HG03520 (cell line): ENCODE results near the gene RFX1.
A peak's percentile ranks its signal among the peaks of the same experiment; 100 is the strongest.
"Not testable (repeated sequence)": the region's sequence is repeated elsewhere in the genome, so short reads cannot be mapped to it uniquely, and the experiment has no call there.

Experiments
- ATAC-seq: cut with Tn5 transposase; IDR thresholded peaks from one replicate; pipeline ENCODE4 v1.9.1; 2021; ENCODE audit warnings: mild to moderate bottlenecking, moderate library complexity; ENCODE audit not compliant: unreplicated experiment

Gene RFX1

DNA sequence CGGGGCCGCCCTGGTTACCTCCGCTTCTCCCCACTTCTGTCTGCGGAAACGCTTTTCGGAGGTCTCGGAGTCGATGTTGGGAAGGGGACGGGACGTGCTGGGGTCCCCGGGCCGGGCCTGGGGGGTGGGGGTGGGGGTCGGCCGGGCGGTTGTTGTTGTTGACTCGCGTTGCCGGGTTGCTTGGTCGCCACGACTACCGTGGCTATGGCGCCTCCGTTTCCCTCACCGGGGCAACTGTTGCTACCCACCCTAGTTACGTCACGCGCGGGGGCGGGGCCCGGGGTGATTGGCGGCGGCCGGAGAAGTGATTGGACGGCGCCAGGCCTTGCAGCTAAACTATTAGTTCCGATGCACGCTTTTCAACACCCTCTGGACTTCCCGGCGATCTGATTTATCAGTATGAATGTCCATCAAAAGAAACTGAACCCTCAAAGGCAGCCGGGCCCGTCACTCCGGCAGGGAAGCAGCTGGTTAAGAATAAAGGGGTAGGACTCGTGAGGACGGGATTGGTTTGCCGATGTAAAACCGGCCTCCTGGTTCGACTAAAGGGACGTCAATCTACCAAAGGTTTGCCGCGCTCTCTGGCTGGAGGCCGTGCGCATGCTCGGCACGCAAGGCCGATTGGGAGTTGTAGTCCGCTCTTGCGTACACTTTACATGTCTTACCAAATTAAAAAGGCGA is at the start of gene RFX1:
TSS of gene RFX1 (minus strand) at position 236 of the 681 bp plus-strand sequence. CDS start 12,477 bp downstream, outside the sequence.
- ATAC-seq, result peak; percentile 68

- no peak for ATAC-seq
Measured at GRCh38 chr19:14055396-14055795, 49.3 kb upstream of the RFX1 start.

GRCh38 chr19:14054721-14055120 is 48.6 kb upstream of the RFX1 start:
- no peak for ATAC-seq

- ATAC-seq, result no peak
Measured at GRCh38 chr19:14054099-14054498, 48.0 kb upstream of the RFX1 start.

DNA sequence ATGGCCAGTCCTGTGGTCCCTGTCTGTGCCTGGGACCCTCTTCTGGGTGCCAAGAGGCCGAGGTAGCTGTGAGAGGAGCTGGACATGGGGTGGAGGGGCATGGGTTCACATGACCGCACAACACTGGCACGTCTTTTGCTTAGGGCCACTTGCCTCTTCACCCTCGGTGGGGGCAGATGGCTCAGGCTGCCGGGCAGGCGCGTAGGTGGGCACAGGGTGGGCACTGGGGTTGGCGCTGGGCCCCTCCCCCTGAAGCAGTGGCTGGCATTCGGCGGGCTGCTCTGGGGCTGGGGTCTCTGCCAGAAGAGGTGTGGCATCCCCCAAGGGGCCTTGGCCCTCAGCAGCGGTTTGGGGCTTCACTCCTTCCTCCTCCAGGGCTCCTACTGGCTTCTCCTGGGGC is 47.4 kb upstream of the RFX1 start:
- no peak for ATAC-seq

DNA sequence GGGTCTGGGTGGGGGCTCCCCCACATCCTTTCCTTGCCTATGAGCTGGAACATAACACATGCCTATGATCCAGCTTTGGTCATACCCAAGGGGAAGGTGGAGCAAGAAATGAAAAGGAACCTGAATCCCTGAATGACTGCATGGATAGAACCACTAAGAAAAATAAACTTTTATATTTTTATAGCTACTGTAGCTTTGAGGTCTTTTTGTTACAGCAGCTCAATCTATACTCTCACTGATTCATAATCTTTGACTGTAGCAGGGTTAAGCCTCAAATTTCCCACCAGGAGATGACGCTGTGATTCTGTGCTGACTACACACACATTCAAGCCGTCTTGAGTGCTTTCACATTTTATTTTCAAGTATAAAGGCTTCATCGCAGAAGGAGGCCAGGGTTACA is 46.9 kb upstream of the RFX1 start:
- ATAC-seq, result no peak

- no peak for ATAC-seq
Measured at GRCh38 chr19:14052470-14052869, 46.4 kb upstream of the RFX1 start.

GRCh38 chr19:14051980-14052379 is 45.9 kb upstream of the RFX1 start:
- no peak for ATAC-seq

- not testable (repeated sequence) for ATAC-seq
Measured at GRCh38 chr19:14050961-14051360, 44.8 kb upstream of the RFX1 start.

DNA sequence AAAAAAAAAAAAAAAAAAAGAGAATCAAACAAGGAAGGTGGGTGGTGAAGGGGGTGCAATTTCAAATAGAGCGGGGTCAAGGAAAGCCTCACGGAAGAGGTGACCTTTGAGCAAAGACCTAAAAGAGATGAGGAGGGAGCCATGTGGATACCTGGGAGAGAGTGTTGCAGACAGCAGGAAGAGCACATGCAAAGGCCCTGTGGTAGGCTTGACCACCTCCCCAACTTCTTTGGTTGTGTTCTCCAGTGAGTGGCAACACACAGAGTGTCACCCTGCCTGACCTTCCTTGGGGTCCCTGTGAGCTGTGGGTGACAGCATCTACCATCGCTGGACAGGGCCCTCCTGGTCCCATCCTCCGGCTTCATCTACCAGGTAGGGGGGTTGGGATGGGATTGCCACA is 44.4 kb upstream of the RFX1 start:
- ATAC-seq, result no peak

DNA sequence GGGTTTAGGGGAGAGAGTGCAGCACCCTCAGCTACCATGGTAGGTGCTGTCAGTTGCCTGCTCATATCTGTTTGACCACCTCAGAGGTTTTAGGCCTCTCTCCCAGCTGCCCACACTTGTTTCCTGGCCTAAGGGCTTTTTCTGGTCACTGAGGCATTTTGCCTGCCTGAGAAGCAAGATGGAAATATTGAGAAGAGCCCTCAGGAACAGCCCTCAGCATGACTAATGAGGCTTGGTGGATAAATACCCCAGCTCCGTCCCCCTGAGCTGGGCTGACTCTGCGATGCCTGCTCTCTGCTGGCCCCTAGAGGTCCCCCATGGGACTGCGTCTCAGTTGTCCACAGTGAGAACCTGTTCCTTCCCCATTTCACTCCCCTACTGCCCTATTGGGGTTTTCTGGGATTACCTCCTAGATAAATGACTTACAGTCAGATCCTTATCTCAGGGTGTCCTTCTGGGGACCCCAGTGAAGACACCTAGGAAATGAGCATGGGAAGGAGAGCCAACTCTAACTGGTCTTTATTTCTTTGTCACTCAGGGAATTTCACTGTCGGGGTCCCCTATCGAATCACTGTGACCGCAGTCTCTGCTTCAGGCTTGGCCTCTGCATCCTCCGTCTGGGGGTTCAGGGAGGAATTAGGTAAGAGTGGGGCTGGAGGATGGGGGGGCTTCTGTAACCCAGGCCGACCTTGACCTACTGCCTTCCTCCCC is 42.5 kb upstream of the RFX1 start:
- ATAC-seq, result no peak

- not testable (repeated sequence) for ATAC-seq
Measured at GRCh38 chr19:14047866-14048265, 41.7 kb upstream of the RFX1 start.

- not testable (repeated sequence) for ATAC-seq
Measured at GRCh38 chr19:14042659-14043608, 36.8 kb upstream of the RFX1 start.

DNA sequence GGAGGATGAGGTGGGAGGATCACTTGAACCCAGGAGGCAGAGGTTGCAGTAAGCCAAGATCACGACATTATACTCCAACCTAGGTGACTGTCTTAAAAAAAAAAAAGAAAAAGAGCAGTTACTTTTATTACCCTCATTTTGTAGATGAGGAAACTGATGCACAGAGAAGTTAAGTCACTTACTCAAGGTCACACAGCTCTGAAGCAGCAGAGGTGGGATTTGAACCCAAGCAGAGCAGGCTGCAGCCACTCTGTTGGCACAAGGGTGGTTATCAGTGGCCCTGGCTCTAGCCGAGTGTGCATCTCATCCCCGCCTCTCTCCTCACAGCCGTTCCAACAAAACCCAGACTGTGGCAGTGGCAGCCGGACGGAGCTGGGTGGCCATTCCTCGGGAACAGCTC is 33.1 kb upstream of the RFX1 start:
- no peak for ATAC-seq

GRCh38 chr19:14035706-14036105 is 29.6 kb upstream of the RFX1 start:
- no peak for ATAC-seq

DNA sequence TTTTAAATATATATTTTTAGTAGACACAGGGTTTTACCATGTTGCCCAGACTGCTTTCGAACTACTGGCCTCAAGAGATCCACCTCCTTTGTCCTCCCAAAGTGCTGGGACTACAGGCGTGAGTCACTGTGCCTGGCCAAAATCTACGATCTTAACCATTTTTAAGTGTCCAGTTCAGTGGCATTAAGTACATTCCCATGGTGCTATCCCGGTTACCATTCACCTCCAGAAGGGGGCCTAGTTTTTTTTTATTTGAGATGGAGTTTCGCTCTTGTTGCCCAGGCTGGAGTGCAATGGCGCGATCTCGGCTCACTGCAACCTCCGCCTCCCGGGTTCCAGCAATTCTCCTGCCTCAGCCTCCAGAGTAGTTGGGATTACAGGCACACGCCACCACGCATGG is 29.0 kb upstream of the RFX1 start:
- not testable (repeated sequence) for ATAC-seq

DNA sequence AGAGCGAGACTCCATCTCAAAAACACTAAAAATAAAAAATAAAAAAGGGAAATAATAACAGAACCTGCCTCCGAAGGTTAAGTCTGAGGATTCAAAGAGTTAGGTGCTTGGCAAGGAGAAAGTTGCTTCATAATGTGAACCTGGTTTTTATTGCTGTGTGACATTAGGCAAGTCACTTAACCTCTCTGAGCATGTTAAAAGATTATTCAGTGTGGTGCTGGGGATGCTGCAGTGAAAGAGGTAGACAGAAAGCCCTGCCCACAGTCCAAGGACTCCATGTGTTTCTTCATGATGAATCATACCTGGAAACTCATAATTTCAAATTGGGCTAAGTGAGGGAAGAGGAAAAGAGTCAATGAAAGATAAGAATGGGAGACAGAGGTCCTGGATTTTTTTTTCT is 27.8 kb upstream of the RFX1 start:
- ATAC-seq, result no peak

GRCh38 chr19:14031719-14032480 is 25.8 kb upstream of the RFX1 start, which contains the start of gene IL27RA:
Gene IL27RA, plus strand, starts transcription at chr19:14031762. Its CDS starts 111 bp downstream, at chr19:14031873.
- no peak for ATAC-seq

GRCh38 chr19:14030997-14031718 is 25.0 kb upstream of the RFX1 start:
- no peak for ATAC-seq

GRCh38 chr19:14028901-14029300 is 22.8 kb upstream of the RFX1 start:
- no peak for ATAC-seq
